WTC11 (cell line): ENCODE results near the gene CFAP251.

ENCODE experiments used
- CREB1 ChIP-seq: sonication (generic); formaldehyde crosslinking; IDR thresholded peaks from 2 replicates; pipeline ENCODE4 v1.8.0; 2023; ENCODE audit warnings: mild to moderate bottlenecking, missing genetic modification reagents
- CTCF ChIP-seq: fragments of 200-600 bp; IDR thresholded peaks from 2 replicates; pipeline ENCODE4 v1.8.0; 2022; ENCODE audit warnings: antibody characterized with exemption
- E2F4 ChIP-seq: sonication (generic); formaldehyde crosslinking; IDR thresholded peaks from 2 replicates; pipeline ENCODE4 v1.8.1; 2022; ENCODE audit warnings: low read depth, mild to moderate bottlenecking, moderate library complexity, missing genetic modification reagents, borderline replicate concordance
- ESRRA ChIP-seq: sonication (generic); formaldehyde crosslinking; IDR thresholded peaks from 2 replicates; pipeline ENCODE4 v1.8.1; 2022; ENCODE audit warnings: mild to moderate bottlenecking, missing genetic modification reagents, borderline replicate concordance
- GRHL2 ChIP-seq: fragments of 250-450 bp; sonication (Bioruptor Pico); IDR thresholded peaks from 2 replicates; pipeline ENCODE4 v1.8.0; 2022; ENCODE audit warnings: mild to moderate bottlenecking, moderate library complexity; ENCODE audit not compliant: insufficient replicate concordance, severe bottlenecking
- HMGXB4 ChIP-seq: sonication (generic); formaldehyde crosslinking; IDR thresholded peaks from 2 replicates; pipeline ENCODE4 v1.8.1; 2023; ENCODE audit warnings: mild to moderate bottlenecking, moderate library complexity, missing genetic modification reagents
- IRF1 ChIP-seq: sonication (generic); formaldehyde crosslinking; IDR thresholded peaks from 2 replicates; pipeline ENCODE4 v1.8.0; 2023; ENCODE audit warnings: missing genetic modification reagents
- IRF2 ChIP-seq: sonication (generic); formaldehyde crosslinking; IDR thresholded peaks from 2 replicates; pipeline ENCODE4 v1.8.0; 2022; ENCODE audit warnings: low read depth, missing genetic modification reagents, borderline replicate concordance
- NFATC4 ChIP-seq: fragments of 250-450 bp; sonication (Bioruptor Pico); IDR thresholded peaks from 2 replicates; pipeline ENCODE4 v1.9.0; 2021; ENCODE audit warnings: mild to moderate bottlenecking
- NFYB ChIP-seq: sonication (generic); formaldehyde crosslinking; conservative IDR thresholded peaks from 2 replicates; pipeline ENCODE4 v1.8.0; 2022; ENCODE audit warnings: low read depth, missing genetic modification reagents
- SP1 ChIP-seq: sonication (generic); formaldehyde crosslinking; conservative IDR thresholded peaks from 2 replicates; pipeline ENCODE4 v1.8.1; 2022; ENCODE audit warnings: missing genetic modification reagents
- USF1 ChIP-seq: sonication (generic); formaldehyde crosslinking; IDR thresholded peaks from 2 replicates; pipeline ENCODE4 v1.8.0; 2022; ENCODE audit warnings: mild to moderate bottlenecking, missing genetic modification reagents
- ZNF121 ChIP-seq: sonication (generic); formaldehyde crosslinking; IDR thresholded peaks from 2 replicates; pipeline ENCODE4 v1.8.0; 2023; ENCODE audit warnings: missing genetic modification reagents

GRCh38 chr12:122048151-122048550 is 129.8 kb downstream of the CFAP251 start:
- TF ChIP-seq CTCF (no peak), ESRRA (CRISPR knock-in tag) (no peak), USF1 (CRISPR knock-in tag) (no peak), CREB1 (CRISPR knock-in tag) (no peak), ZNF121 (CRISPR knock-in tag) (no peak), SP1 (CRISPR knock-in tag) (no peak), NFATC4 (CRISPR knock-in tag) (no peak), NFYB (CRISPR knock-in tag) (no peak), GRHL2 (CRISPR knock-in tag) (no peak), IRF2 (CRISPR knock-in tag) (no peak), IRF1 (CRISPR knock-in tag) (no peak), E2F4 (CRISPR knock-in tag) (no peak), HMGXB4 (no peak)
